Measurements from ENCODE around the gene MCRIP2. TPM values are rescaled to one million over a fixed set of nuclear protein-coding genes. Genes with fewer than 3 reads are reported as not detected.

Gene MCRIP2
- polyA plus RNA-seq, 3 donors = 10.2 to 31.8 (median 22.6) TPM

DNA sequence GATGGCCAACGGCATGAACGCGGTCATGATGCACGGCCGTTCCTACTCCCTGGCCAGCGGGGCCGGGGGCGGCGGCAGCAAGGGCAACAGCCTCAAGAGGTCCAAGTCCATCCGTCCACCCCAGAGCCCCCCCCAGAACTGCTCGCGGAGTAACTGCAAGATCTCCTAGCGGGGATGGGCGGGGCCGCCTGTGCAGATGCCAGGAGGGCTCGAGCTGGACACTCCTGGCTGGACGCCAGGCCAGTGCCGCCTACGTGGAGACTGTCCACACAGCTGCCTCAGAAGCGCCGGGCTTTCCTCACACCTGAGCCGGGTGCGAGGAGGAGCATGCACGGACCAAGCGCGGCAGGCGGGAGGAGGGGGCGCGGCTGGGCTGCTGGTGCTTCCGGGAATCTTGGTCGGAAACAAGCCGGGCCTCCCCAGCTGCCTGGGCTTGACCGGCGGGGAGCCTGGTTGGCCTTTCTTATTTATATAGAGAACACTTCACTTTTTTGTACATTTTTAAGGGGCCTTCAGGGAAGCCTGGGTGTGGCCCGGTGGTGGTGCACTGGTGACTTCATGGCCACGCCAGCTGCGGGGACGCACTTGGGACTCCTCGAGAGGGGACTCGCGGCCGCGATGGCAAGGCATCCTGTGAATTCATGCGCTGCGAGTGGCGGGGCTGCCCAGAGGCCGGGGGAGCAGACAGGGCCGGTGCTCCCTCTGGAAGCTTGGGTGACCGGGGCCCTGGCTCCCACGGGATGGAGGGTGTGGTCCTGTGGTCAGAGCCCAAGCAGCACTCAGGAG, 14.0 kb upstream of the MCRIP2 start:
- DNase-seq (ENCODE audit: extremely low read depth in 1 of 11, low read depth in 9 of 11, low spot score in 4 of 11) = no peak

- no peak for DNase-seq (ENCODE audit: extremely low read depth in 1 of 11, low read depth in 9 of 11, low spot score in 4 of 11)
Measured at GRCh38 chr16:628321-629061, 13.1 kb upstream of the MCRIP2 start.

GRCh38 chr16:629185-629832, 12.3 kb upstream of the MCRIP2 start:
- DNase-seq (ENCODE audit: extremely low read depth in 1 of 11, low read depth in 9 of 11, low spot score in 4 of 11) = no peak

GRCh38 chr16:629833-630248, 11.8 kb upstream of the MCRIP2 start:
- no peak for DNase-seq (ENCODE audit: extremely low read depth in 1 of 11, low read depth in 9 of 11, low spot score in 4 of 11)

GRCh38 chr16:630249-630814, 11.3 kb upstream of the MCRIP2 start:
- DNase-seq (ENCODE audit: extremely low read depth in 1 of 11, low read depth in 9 of 11, low spot score in 4 of 11) = no peak

- DNase-seq (ENCODE audit: extremely low read depth in 1 of 11, low read depth in 9 of 11, low spot score in 4 of 11) = no peak
Measured at GRCh38 chr16:630815-631405, 10.7 kb upstream of the MCRIP2 start, which contains the start of gene WFIKKN1. Gene WFIKKN1, plus strand, starts transcription at chr16:630985. Its CDS starts 269 bp downstream, at chr16:631254.

- no peak for DNase-seq (ENCODE audit: extremely low read depth in 1 of 11, low read depth in 9 of 11, low spot score in 4 of 11)
Measured at GRCh38 chr16:631808-632358, 9.7 kb upstream of the MCRIP2 start.

- DNase-seq (ENCODE audit: extremely low read depth in 1 of 11, low read depth in 9 of 11, low spot score in 4 of 11) = no peak
Measured at GRCh38 chr16:632486-633335, 8.9 kb upstream of the MCRIP2 start.

GRCh38 chr16:633336-634050, 8.1 kb upstream of the MCRIP2 start:
- DNase-seq (ENCODE audit: extremely low read depth in 1 of 11, low read depth in 9 of 11, low spot score in 4 of 11) = no peak

DNA sequence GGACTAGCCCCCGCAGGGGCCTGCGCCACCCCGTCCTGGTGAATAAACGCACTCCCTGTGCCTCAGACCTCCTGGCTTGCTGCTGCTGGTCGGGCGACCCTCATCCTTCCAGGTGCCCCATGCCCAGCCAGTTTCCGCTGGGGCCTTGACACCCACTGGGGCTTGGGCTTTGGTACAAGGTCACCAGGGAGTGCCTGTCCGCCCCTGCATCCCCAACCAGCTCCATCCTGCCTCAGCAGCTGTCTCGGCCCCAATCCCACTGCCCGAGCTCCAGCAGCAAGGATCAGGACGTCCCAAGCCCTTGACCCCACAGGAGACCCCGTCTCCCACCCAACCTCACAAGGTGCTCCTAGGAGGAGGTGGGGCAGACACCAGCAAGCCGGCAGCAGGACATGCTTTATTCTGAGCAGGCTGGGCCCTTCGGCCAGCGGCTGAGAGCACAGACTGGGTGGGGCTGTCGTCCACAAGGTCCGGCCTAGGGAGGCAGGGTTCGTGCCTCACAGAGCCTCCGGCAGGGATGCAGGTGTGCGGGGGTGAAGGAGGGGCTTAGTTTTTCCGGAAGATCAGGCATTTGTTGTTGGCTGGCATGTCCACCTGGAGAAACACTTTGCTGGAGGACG, 7.5 kb upstream of the MCRIP2 start:
- DNase-seq (ENCODE audit: extremely low read depth in 1 of 11, low read depth in 9 of 11, low spot score in 4 of 11) = no peak

GRCh38 chr16:634996-635395, 6.6 kb upstream of the MCRIP2 start:
- DNase-seq (ENCODE audit: extremely low read depth in 1 of 11, low read depth in 9 of 11, low spot score in 4 of 11) = no peak

DNA sequence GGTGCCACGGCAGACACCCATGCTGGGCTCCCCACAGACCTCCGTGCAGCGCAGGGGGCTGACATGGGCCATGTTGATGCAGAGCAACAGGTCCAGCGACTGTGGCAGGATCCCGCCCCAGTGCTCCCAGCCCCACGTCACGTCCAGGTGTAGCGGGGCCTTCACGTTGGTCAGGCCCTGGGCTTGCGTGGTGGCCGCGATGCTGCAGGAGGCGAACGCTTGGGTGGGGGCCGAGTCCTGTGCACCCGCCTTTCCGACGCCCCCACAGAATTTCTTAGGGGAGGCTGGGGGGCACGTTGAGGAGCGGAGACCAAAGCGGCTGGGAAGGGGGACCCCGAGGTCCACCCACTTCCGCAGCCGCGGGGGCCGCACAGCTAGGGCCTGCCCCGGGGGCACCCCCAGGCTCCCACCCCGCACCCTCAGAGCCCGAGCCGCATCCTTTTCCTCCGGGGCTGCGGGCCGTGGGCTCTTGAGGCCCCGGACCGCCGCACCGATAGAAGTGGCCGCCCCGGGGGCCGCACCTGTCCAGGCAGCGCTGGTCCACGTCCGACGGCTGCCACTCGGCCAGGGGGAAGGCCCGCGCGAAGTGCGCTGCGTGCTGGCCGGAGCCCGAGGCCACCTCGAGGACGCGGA, 5.9 kb upstream of the MCRIP2 start:
- DNase-seq (ENCODE audit: extremely low read depth in 1 of 11, low read depth in 9 of 11, low spot score in 4 of 11) = no peak

- peak; percentile 77 to 92 (median 89) for DNase-seq (ENCODE audit: extremely low read depth in 1 of 11, low read depth in 9 of 11, low spot score in 4 of 11)
Measured at GRCh38 chr16:636206-637080, 5.2 kb upstream of the MCRIP2 start, which contains the start of gene METTL26. Gene METTL26, minus strand, starts transcription at chr16:636305. Its CDS starts 15 bp downstream, at chr16:636290.

- DNase-seq (ENCODE audit: extremely low read depth in 1 of 11, low read depth in 9 of 11, low spot score in 4 of 11) = peak in 6 of 11 donors; percentile 64 to 87 (median 76)
Measured at GRCh38 chr16:637081-638018, 4.3 kb upstream of the MCRIP2 start.
